Lower leg skin (tissue), 4 donors: ENCODE results near the gene DOCK9. TPM values are rescaled to one million over a fixed set of nuclear protein-coding genes. Genes with fewer than 3 reads are reported as not detected.

ENCODE experiments used
- DNase-seq, 2 donors: peaks; one replicate each; pipeline ENCODE4 v3.0.0-alpha.2; 2019; ENCODE audit warnings: low spot score in 2 of 2
- H3K4me3 ChIP-seq: fragments of 200-600 bp; sonication (generic); 2 replicates; pipeline ENCODE4 v1.5.1; 2017; ENCODE audit warnings: mild to moderate bottlenecking, low read depth; ENCODE audit not compliant: poor library complexity, severe bottlenecking
- CTCF ChIP-seq, 3 donors: fragments of 450-650 bp; IDR thresholded peaks; one replicate each; pipeline ENCODE4 v1.5.1; 2016; ENCODE audit warnings: antibody characterized with exemption in 3 of 3, mild to moderate bottlenecking in 3 of 3, moderate library complexity in 2 of 3
- POLR2A ChIP-seq, 2 donors: fragments of 450-650 bp; IDR thresholded peaks; one replicate each; pipeline ENCODE4 v1.6.1; 2016 to 2017; ENCODE audit warnings: antibody characterized with exemption in 2 of 2, mild to moderate bottlenecking in 1 of 2, moderate library complexity in 1 of 2
- WGBS, 2 donors: methylation state at CpG; one replicate each; pipeline ENCODE4 v1.1.5; 2018; 5-methylcytosine and 5-hydroxymethylcytosine counted together
- intact Hi-C: fragments of 100-400 bp; cut with DNase I; formaldehyde crosslinking; loops from one replicate; pipeline ENCODE4 v1.15.0; 2023; ENCODE audit warnings: low total_unique reads
- total RNA-seq, 4 donors: library from RNA; depleted of rRNA; stranded (reverse); fragments of >200 nt; gene quantifications; one replicate each; pipeline ENCODE4 v1.1.0, GENCODE V29; 2016

The DOCK9 gene
- total RNA-seq, 4 donors from 2014 or later: 189 to 292 (median 271) TPM

GRCh38 chr13:98997011-98997730 is 19.3 kb upstream of the DOCK9 start:
- intact Hi-C loops: no loop called here
- no peak overlapping the region for H3K4me3 ChIP-seq
- TF ChIP-seq POLR2A (IDR thresholded peaks at IDR 0.05) (no peak), CTCF (IDR thresholded peaks at IDR 0.05) (no peak)
- DNase-seq: no peak
- WGBS, 2 donors: 86 to 90% methylated on average over 11 of the region's 11 CpGs

DNA sequence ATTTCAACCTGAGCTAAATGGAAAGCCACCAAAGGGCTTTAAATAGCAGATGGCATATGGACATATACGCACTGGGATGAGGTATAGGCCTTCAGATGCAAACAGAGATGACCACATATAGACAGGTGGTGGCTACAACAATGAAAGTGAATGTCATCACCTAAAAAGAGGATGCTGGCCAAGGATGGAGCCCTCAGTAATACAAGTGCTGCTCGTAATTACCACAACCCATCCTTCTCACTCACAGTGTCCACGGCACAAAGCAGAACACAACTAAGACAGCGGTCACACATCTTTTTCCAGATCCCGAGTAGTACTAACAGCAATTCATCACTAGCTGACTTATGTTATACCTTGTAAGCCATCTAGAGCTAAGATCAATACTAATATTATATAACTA is 18.2 kb upstream of the DOCK9 start:
- DNase-seq: no peak
- WGBS, 2 donors: 97 to 100% methylated on average over 5 of the region's 5 CpGs
- intact Hi-C loops: no loop called here
- TF ChIP-seq POLR2A (IDR thresholded peaks at IDR 0.05): no peak
- no peak for TF ChIP-seq CTCF (IDR thresholded peaks at IDR 0.05)
- H3K4me3 ChIP-seq: no peak overlapping the region

DNA sequence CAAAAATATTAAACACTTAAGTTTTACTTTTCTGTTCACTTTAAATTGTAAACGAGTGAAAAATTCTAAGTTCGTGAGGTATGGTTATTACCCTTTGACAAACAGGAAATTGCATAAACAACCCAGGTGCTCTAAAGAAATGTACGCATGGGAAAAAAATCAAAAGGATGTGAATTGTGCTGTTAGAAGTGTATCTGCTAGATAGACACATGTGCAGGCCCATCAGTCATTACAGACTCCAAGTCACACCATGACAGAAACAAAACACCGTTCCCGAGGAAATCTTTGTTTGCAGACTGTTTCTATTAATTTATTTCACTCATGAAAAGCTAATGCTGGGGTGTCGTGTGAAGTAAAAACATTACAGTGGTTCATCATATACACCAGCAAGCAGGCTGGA is 17.0 kb upstream of the DOCK9 start:
- H3K4me3 ChIP-seq: no peak overlapping the region
- intact Hi-C loops: no loop called here
- WGBS, 2 donors: 83% methylated on average over 6 of the region's 6 CpGs
- no peak for DNase-seq
- TF ChIP-seq POLR2A (IDR thresholded peaks at IDR 0.05): no peak
- TF ChIP-seq CTCF (IDR thresholded peaks at IDR 0.05): no peak

DNA sequence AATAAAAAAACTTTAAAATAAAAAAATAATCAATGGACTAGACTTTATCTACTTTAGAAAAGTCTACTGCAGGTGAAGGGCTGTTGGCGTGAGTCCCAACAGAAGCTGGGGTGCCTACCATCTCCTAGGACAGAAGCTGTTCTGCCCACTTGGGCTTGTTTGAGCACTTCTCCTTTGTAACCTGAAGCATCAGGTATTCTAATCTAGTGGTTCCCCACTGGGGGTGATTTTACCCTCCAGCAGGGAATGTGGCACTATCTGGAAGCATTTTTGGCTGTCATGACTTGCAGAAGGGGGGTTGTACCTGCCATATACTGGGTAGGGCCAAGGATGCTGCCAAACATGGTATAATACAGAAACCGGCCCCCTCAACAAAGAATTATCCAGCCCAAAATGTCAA is 16.2 kb upstream of the DOCK9 start:
- no peak for DNase-seq
- 96 to 98% methylated on average over 2 of the region's 2 CpGs for WGBS, 2 donors
- intact Hi-C loops: no loop called here
- no peak for TF ChIP-seq POLR2A (IDR thresholded peaks at IDR 0.05)
- no peak for TF ChIP-seq CTCF (IDR thresholded peaks at IDR 0.05)
- no peak overlapping the region for H3K4me3 ChIP-seq

DNA sequence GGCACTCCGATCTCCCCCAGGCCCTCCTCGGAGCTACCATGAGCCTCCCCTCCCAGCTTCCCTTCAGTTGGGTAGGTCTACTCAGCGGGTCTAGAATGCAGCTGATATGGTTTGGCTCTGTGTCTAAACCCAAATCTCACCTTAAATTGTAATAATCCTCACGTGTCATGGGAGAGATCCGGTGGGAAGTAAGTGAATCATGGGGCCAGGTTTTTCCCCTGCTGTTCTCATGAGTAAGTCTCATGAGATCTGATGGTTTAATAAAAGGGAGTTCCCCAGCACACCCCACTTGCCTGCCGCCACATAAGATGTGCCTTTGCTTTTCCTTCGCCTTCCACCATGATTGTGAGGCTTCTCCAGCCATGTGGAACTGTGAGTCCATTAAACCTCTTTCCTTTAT is 14.5 kb upstream of the DOCK9 start:
- DNase-seq: no peak
- WGBS, 2 donors: 70 to 81% methylated on average over 7 of the region's 7 CpGs
- intact Hi-C loops: no loop called here
- TF ChIP-seq POLR2A (IDR thresholded peaks at IDR 0.05) (no peak), CTCF (IDR thresholded peaks at IDR 0.05) (no peak)
- no peak overlapping the region for H3K4me3 ChIP-seq

DNA sequence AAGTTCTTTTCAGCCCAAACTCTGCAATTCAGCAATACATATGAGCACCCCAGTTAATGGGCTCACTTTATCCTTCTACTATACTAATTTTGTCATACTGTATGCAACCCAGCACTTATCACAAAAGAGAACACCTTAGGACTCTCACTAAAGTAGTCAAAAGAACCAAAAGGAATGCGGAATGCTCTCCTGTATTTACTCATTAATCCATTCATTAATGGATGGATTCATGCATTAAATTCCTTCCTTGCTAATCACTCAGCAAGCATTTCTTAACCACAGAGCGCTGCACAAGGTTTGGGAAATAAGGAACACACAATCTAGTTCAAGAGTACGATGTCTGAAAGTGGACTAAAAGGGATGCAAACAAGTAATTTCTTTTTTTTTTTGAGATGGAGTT is 12.8 kb upstream of the DOCK9 start:
- DNase-seq: no peak
- 95 to 97% methylated on average over 3 of the region's 3 CpGs for whole genome bisulfite sequencing, 2 donors
- no peak overlapping the region for H3K4me3 ChIP-seq
- intact Hi-C loops: no loop called here
- TF ChIP-seq POLR2A (IDR thresholded peaks at IDR 0.05) (no peak), CTCF (IDR thresholded peaks at IDR 0.05) (no peak)
